Heart left ventricle (tissue), 16 donors: ENCODE measurements around the gene GRIA1. TPM values are rescaled to one million over a fixed set of nuclear protein-coding genes. Genes with fewer than 3 reads are reported as not detected.
A peak's percentile ranks its signal among the peaks of the same experiment; 100 is the strongest.

Source experiments
- ATAC-seq, 4 donors: fragments of 200-7000 bp; cut with Tn5 transposase; one replicate each; pipeline ENCODE4 v1.9.1; 2020 to 2022; ENCODE audit warnings: moderate library complexity in 4 of 4, mild to moderate bottlenecking in 3 of 4, moderate number of reproducible peaks in 1 of 4
- DNase-seq, 5 donors: peaks; one replicate each; pipeline ENCODE4 v3.0.0-alpha.2; 2020
- H3K27ac ChIP-seq, 12 donors: fragments of 200-600 bp; sonication (generic) in 4 of 12; one replicate each; pipeline versions ENCODE4 v1.5.0 to v1.8.0; 2016 to 2022; ENCODE audit warnings: mild to moderate bottlenecking in 2 of 12
- H3K27me3 ChIP-seq, 9 donors: fragments of 200-600 bp; sonication (generic) in 2 of 9; one replicate each; pipeline versions ENCODE4 v1.5.1 to v1.8.0; 2016 to 2022; ENCODE audit warnings: mild to moderate bottlenecking in 3 of 9
- H3K36me3 ChIP-seq, 9 donors: fragments of 200-600 bp; sonication (generic) in 2 of 9; one replicate each; pipeline versions ENCODE4 v1.5.0 to v1.8.0; 2018 to 2022; ENCODE audit warnings: mild to moderate bottlenecking in 2 of 9
- H3K4me1 ChIP-seq, 12 donors: fragments of 200-600 bp; sonication (generic) in 4 of 12; one replicate each; pipeline versions ENCODE4 v1.5.0 to v1.8.0; 2016 to 2022; ENCODE audit warnings: mild to moderate bottlenecking in 3 of 12
- H3K4me3 ChIP-seq, 12 donors: fragments of 200-600 bp; sonication (generic) in 4 of 12; one replicate each; pipeline versions ENCODE4 v1.5.0 to v1.8.0; 2017 to 2022; ENCODE audit warnings: mild to moderate bottlenecking in 9 of 12, moderate library complexity in 4 of 12
- H3K9me3 ChIP-seq, 12 donors: fragments of 200-600 bp; sonication (generic) in 4 of 12; one replicate each; pipeline versions ENCODE4 v1.5.0 to v1.8.0; 2016 to 2022; ENCODE audit warnings: mild to moderate bottlenecking in 1 of 12
- POLR2A ChIP-seq, 2 donors: fragments of 450-650 bp; IDR thresholded peaks; one replicate each; pipeline ENCODE4 v1.6.1; 2017; ENCODE audit warnings: antibody characterized with exemption in 2 of 2, mild to moderate bottlenecking in 2 of 2, moderate library complexity in 2 of 2
- WGBS, 4 donors: extraction: QIAGEN DNeasy Blood & Tissue Kit in 2 of 4; methylation state at CpG; one replicate each; pipeline versions ENCODE4 v1.1.5 to v1.1.7; 2013 to 2018; 5-methylcytosine and 5-hydroxymethylcytosine counted together
- intact Hi-C, 10 donors: fragments of 100-400 bp; cut with DNase I; formaldehyde crosslinking; loops; one replicate each; pipeline versions ENCODE4 v1.11.1 to v1.14.2; 2022
- polyA plus RNA-seq, 2 donors: library from polyadenylated mRNA; stranded (reverse); fragments of 200-250 nt; gene quantifications; one replicate each; pipeline ENCODE4 v1.2.3, GENCODE V29; 2013
- total RNA-seq, 9 donors: library from RNA; depleted of rRNA in 2 of 9; stranded (reverse); fragments of >200 nt in 2 of 9; fragmentation: NEBNext Ultra II Directional in 3 of 9; extraction: Animal tissue kit (Norgen Biotek cat#: 25700) in 3 of 9; gene quantifications; one replicate each; pipeline versions ENCODE4 v1.1.0 to v1.2.4, GENCODE V29; 2016 to 2023
- TF ChIP-seq, protein P1 (sequence below), 12 donors: fragments of 200-600 bp; sonication (generic) in 4 of 12; IDR thresholded peaks; one replicate each; pipeline versions ENCODE4 v1.5.0 to v1.8.0; 2018 to 2022; ENCODE audit warnings: antibody characterized with exemption in 12 of 12, mild to moderate bottlenecking in 5 of 12
- donor health status: ischemic (EF 13 %, LVEDD 7.1; RV severe dilation, severe dysfunction).
- donor health status: healthy with polysubstance abuse.
- donor health status: DM: no; HTN: yes; CAD: no.
- donor health status: DM: no; HTN: no; CAD: no.
- donor health status: ischemic (EF 25% LVEDD 6.9; RV normal size, moderate dysfunction).
- donor health status: ischemic (EF 25% LVEDD 5.7; RV mildly dilated, moderate dysfunction).
- donor health status: healthy.
- donor health status: DM: yes; HTN: yes; CAD: no.
- donor health status: ischemic (EF 35%, LVEDD 5.7; RV mildly dilated, moderate dysfunction).
- donor health status: nonischemic (EF 11% LVEDD 7.7; RV severe dilation, severe dysfunction).
- donor health status: DM: yes; HTN: yes; CAD: no.
- donor health status: PGD.
- donor health status: ischemic (EF 29% LVEDD 5.4; RV normal size, mild dysfunction).
- donor health status: nonischemic (EF 23%, LVEDD 6.1; RV moderate dilation, normal function).

The GRIA1 gene
- total and polyA plus RNA-seq, 11 donors, result 0.07 to 1.5 (median 0.37) TPM; not detected in 3

DNA sequence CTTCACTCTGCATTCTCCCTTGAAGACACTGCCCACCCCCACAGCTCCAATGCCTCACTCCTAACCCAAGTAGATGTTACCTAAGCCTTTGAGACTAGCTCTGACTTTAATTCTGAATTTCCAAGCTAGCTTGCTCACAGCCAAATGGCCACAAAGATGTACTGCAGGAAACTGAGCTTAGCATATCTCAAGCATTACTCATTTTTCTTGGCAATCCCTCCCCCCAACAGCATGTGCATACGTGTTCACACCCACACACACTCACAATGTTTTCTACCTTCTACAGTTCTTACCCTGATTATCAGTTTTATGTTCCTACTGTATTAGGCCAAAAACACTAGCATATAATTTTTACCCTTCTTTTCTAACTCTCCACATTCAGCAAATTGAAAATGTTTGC lies 13.7 kb upstream of the GRIA1 start:
- intact Hi-C loops, result no loop called here
- ATAC-seq (no peak), DNase-seq (no peak)
- H3K36me3 ChIP-seq, result no peaks in the 10 kb centered on the region
- H3K27me3 ChIP-seq, result no peaks in the 10 kb centered on the region
- no peak overlapping the region for H3K27ac ChIP-seq
- TF ChIP-seq, protein P1, sequence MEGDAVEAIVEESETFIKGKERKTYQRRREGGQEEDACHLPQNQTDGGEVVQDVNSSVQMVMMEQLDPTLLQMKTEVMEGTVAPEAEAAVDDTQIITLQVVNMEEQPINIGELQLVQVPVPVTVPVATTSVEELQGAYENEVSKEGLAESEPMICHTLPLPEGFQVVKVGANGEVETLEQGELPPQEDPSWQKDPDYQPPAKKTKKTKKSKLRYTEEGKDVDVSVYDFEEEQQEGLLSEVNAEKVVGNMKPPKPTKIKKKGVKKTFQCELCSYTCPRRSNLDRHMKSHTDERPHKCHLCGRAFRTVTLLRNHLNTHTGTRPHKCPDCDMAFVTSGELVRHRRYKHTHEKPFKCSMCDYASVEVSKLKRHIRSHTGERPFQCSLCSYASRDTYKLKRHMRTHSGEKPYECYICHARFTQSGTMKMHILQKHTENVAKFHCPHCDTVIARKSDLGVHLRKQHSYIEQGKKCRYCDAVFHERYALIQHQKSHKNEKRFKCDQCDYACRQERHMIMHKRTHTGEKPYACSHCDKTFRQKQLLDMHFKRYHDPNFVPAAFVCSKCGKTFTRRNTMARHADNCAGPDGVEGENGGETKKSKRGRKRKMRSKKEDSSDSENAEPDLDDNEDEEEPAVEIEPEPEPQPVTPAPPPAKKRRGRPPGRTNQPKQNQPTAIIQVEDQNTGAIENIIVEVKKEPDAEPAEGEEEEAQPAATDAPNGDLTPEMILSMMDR (IDR thresholded peaks at IDR 0.05), result no peak
- no peak for TF ChIP-seq POLR2A (IDR thresholded peaks at IDR 0.05)
- H3K9me3 ChIP-seq, result peaks cover 0 to 8% (median 0%) of the 10 kb centered on the region in 12 donors
- 36 to 49% (median 42%) methylated on average over 1 of the region's 1 CpG for WGBS, 4 donors
- H3K4me3 ChIP-seq, result no peak overlapping the region
- H3K4me1 ChIP-seq, result no peaks in the 10 kb centered on the region

DNA sequence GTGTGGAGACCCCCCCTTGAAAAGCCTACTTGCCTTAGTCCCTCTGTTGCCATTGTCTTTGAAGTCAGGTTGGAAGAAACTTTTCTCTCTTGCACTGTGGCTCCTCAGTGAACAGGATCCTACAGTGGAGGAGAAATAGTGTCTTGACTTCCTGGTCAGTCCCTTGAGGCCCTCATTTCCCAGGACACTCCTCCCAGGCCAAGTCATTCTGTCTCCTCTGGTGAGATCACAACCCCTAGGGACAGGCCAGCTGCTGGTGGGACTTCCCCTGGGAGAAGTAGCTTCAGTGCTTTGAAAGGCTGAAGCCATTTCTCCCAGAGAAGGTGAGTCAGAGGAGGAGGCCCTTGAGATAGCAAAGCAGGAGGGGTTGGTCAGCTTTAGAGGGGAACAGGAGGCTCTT lies 10.1 kb upstream of the GRIA1 start:
- Histone ChIP-seq H3K4me3 (no peak overlapping the region), H3K9me3 (no peaks in the 10 kb centered on the region), H3K27me3 (no peaks in the 10 kb centered on the region), H3K27ac (no peak overlapping the region), H3K4me1 (no peaks in the 10 kb centered on the region), H3K36me3 (no peaks in the 10 kb centered on the region)
- intact Hi-C loops, result no loop called here
- ATAC-seq, result peak in 1 of 4 donors; percentile 15
- peak in 1 of 5 donors; percentile 28 for DNase-seq
- TF ChIP-seq, protein P1 (IDR thresholded peaks at IDR 0.05), result no peak
- no peak for TF ChIP-seq POLR2A (IDR thresholded peaks at IDR 0.05)

DNA sequence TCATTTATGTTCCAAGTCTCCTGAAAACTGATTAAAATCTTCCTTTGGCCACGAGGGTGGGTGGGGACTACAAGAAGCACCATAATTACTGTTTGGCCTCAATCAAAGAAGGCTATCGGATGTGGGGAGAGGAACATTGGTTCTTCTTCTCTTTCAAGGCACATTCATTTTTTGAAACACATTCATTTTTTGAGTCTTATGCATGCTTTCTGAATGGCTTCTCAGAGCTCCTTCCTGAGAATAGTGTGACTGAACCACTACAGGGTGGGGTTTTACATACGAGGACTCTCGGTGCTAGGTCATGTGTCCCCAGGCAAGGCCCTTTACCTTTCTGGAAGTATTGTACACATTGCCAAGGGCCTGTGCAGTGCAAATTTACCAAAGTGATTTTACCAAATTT lies 7.0 kb upstream of the GRIA1 start:
- H3K9me3 ChIP-seq, result no peaks in the 10 kb centered on the region
- intact Hi-C loops, result no loop called here
- ATAC-seq, result no peak
- no peak for TF ChIP-seq POLR2A (IDR thresholded peaks at IDR 0.05)
- TF ChIP-seq, protein P1 (IDR thresholded peaks at IDR 0.05), result no peak
- H3K27me3 ChIP-seq, result peaks cover 0 to 3% (median 0%) of the 10 kb centered on the region in 9 donors
- no peak for DNase-seq
- H3K36me3 ChIP-seq, result no peaks in the 10 kb centered on the region
- H3K27ac ChIP-seq, result no peak overlapping the region
- H3K4me3 ChIP-seq, result no peak overlapping the region
- no peaks in the 10 kb centered on the region for H3K4me1 ChIP-seq
- 84 to 91% (median 87%) methylated on average over 4 of the region's 4 CpGs for WGBS, 4 donors

DNA sequence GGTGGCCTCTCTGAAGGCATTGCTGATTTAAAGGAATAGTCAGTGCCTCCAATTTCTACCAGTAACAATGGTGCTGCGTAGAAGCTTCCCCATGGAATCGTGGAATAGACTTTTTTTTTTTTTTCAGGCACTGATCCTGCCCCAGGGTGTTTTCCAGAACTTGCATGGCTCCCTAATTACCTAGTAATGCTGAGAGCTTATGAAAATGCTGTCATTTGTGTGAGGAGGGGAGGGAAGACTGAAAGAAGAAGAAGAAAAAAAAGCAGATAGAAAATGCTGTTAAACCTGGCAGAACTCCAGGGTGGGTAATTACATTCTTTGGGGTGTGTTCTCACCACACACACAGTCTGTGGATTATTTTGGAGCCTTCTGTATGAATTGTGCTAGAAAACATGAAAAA lies 4.8 kb upstream of the GRIA1 start:
- no peak for DNase-seq
- Histone ChIP-seq H3K36me3 (no peaks in the 10 kb centered on the region), H3K4me1 (peaks cover 0 to 4% (median 0%) of the 10 kb centered on the region in 12 donors), H3K9me3 (no peaks in the 10 kb centered on the region), H3K4me3 (no peak overlapping the region), H3K27me3 (peaks cover 0 to 23% (median 8%) of the 10 kb centered on the region in 9 donors), H3K27ac (no peak overlapping the region)
- no peak for ATAC-seq
- TF ChIP-seq, protein P1 (IDR thresholded peaks at IDR 0.05), result no peak
- no peak for TF ChIP-seq POLR2A (IDR thresholded peaks at IDR 0.05)
- WGBS, 4 donors, result 79 to 85% (median 82%) methylated on average over 2 of the region's 2 CpGs
- intact Hi-C loops, result no loop called here
